ENCODE measurements around the gene MLLT11. TPM values are rescaled to one million over a fixed set of nuclear protein-coding genes. Genes with fewer than 3 reads are reported as not detected.

The MLLT11 gene
- 13.2 to 16.7 TPM (median 16.1 TPM) in 5 replicates for total RNA-seq (2022; extraction: Qiagen RNA extraction)

GRCh38 chr1:151060007-151060656 is at the start of gene MLLT11:
MLLT11 (plus strand) TSS chr1:151060397; CDS start chr1:151067225, 6,828 bp downstream.

GRCh38 chr1:151036356-151036755 is 23.8 kb upstream of the MLLT11 start, which contains the start of gene BNIPL:
BNIPL (plus strand) TSS chr1:151036586; CDS start chr1:151036726, 140 bp downstream.

GRCh38 chr1:151047591-151047924 is 12.6 kb upstream of the MLLT11 start, which contains the start of gene C1orf56:
C1orf56 (plus strand) TSS chr1:151047751; CDS start chr1:151047848, 97 bp downstream.

GRCh38 chr1:151059109-151060006 is 839 bp upstream of the MLLT11 start, which contains the start of gene CDC42SE1:
CDC42SE1 (minus strand) TSS chr1:151059622; CDS start chr1:151055730, 3,892 bp downstream.

GRCh38 chr1:151070474-151071276 is 10.5 kb downstream of the MLLT11 start, which contains the start of gene GABPB2:
GABPB2 (plus strand) TSS chr1:151070761; CDS start chr1:151088190, 17,429 bp downstream.

Other genes with a start within 250 kb of the MLLT11 start
- 9.4 to 14.5 TPM (median 11.9 TPM) in 5 replicates for gene ARNT, start 183.8 kb upstream of the MLLT11 start, total RNA-seq (2022; extraction: Qiagen RNA extraction)
- gene CTXND2, start 173.3 kb upstream of the MLLT11 start, total RNA-seq (2022; extraction: Qiagen RNA extraction), result not detected in 5 replicates
- 21.2 to 26.1 TPM (median 23.9 TPM) in 5 replicates for gene SETDB1, start 134.0 kb upstream of the MLLT11 start, total RNA-seq (2022; extraction: Qiagen RNA extraction)
- gene CERS2, start 85.6 kb upstream of the MLLT11 start, total RNA-seq (2022; extraction: Qiagen RNA extraction), result 239 to 262 TPM (median 246 TPM) in 5 replicates
- gene ANXA9, start 78.1 kb upstream of the MLLT11 start, total RNA-seq (2022; extraction: Qiagen RNA extraction), result 0.51 to 1.2 TPM (median 0.92 TPM) in 5 replicates
- gene MINDY1, start 53.5 kb upstream of the MLLT11 start, total RNA-seq (2022; extraction: Qiagen RNA extraction), result 2.1 to 3.7 TPM (median 2.8 TPM) in 5 replicates
- 11.3 to 15.4 TPM (median 15.0 TPM) in 5 replicates for gene PRUNE1, start 51.9 kb upstream of the MLLT11 start, total RNA-seq (2022; extraction: Qiagen RNA extraction)
- 0.06 to 0.30 TPM (median 0.15 TPM) in 5 replicates for gene BNIPL, start 23.8 kb upstream of the MLLT11 start, total RNA-seq (2022; extraction: Qiagen RNA extraction)
- gene C1orf56, start 12.6 kb upstream of the MLLT11 start, total RNA-seq (2022; extraction: Qiagen RNA extraction), result 5.7 to 8.6 TPM (median 6.6 TPM) in 5 replicates
- gene CDC42SE1, start 775 bp upstream of the MLLT11 start, total RNA-seq (2022; extraction: Qiagen RNA extraction), result 76.7 to 92.0 TPM (median 80.0 TPM) in 5 replicates
- 2.4 to 3.1 TPM (median 2.9 TPM) in 5 replicates for gene GABPB2, start 10.4 kb downstream of the MLLT11 start, total RNA-seq (2022; extraction: Qiagen RNA extraction)
- 1.5 to 2.6 TPM (median 1.7 TPM) in 5 replicates for gene SEMA6C, start 86.2 kb downstream of the MLLT11 start, total RNA-seq (2022; extraction: Qiagen RNA extraction)
- gene TNFAIP8L2, start 96.3 kb downstream of the MLLT11 start, total RNA-seq (2022; extraction: Qiagen RNA extraction), result not detected in 5 replicates
- gene LYSMD1, start 105.5 kb downstream of the MLLT11 start, total RNA-seq (2022; extraction: Qiagen RNA extraction), result 5.1 to 7.5 TPM (median 6.3 TPM) in 5 replicates
- gene SCNM1, start 105.7 kb downstream of the MLLT11 start, total RNA-seq (2022; extraction: Qiagen RNA extraction), result 44.5 to 47.6 TPM (median 46.1 TPM) in 5 replicates
- 0.25 to 0.32 TPM (median 0.30 TPM) in 3 of 5 replicates, not detected in the others for gene TMOD4, start 115.6 kb downstream of the MLLT11 start, total RNA-seq (2022; extraction: Qiagen RNA extraction)
- gene VPS72, start 129.8 kb downstream of the MLLT11 start, total RNA-seq (2022; extraction: Qiagen RNA extraction), result 42.7 to 63.6 TPM (median 44.0 TPM) in 5 replicates
- gene PIP5K1A, start 138.2 kb downstream of the MLLT11 start, total RNA-seq (2022; extraction: Qiagen RNA extraction), result 45.0 to 60.9 TPM (median 49.8 TPM) in 5 replicates
- 173 to 208 TPM (median 192 TPM) in 5 replicates for gene PSMD4, start 194.3 kb downstream of the MLLT11 start, total RNA-seq (2022; extraction: Qiagen RNA extraction)
- 10.6 to 14.6 TPM (median 12.9 TPM) in 5 replicates for gene ZNF687, start 221.9 kb downstream of the MLLT11 start, total RNA-seq (2022; extraction: Qiagen RNA extraction)